NCI-H345 treated with DMSO at 0.1 percent for 48 hours (cell line): ENCODE measurements around the gene SLC25A15.

Experiments
- DNase-seq: peaks from one replicate; lab custom pipeline; 2025; ENCODE audit not compliant: unreplicated experiment; lab: John Stamatoyannopoulos, UW

Gene SLC25A15

GRCh38 chr13:40789275-40790153, at the start of gene SLC25A15:
SLC25A15 (plus strand) TSS chr13:40789611; CDS start chr13:40793227, 3,616 bp downstream.
- peak; percentile 13 for DNase-seq

GRCh38 chr13:40749327-40749726, 40.1 kb upstream of the SLC25A15 start:
- no peak for DNase-seq

GRCh38 chr13:40755082-40755700, 34.2 kb upstream of the SLC25A15 start:
- DNase-seq: no peak

DNA sequence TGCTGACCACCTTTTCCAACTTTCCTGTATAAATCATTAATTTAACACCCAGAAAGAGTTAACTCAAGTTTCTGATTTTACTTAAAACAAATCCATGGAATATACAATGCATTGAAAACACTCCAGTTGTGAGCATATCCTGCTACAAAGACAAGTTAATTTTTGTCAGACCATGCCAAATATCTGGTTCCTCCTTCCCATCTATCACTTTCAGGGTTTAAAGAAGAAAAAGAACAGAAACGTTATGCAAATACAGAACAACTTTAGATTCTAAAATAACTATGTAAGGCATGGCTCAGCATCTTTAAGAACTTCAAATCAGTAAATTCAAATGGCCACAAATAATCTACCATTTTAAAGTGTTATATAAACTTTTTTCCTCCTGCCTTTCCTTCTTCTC, 33.4 kb upstream of the SLC25A15 start:
- no peak for DNase-seq

- no peak for DNase-seq
Measured at GRCh38 chr13:40758811-40759210, 30.6 kb upstream of the SLC25A15 start.

- no peak for DNase-seq
Measured at GRCh38 chr13:40762849-40763248, 26.6 kb upstream of the SLC25A15 start.

DNA sequence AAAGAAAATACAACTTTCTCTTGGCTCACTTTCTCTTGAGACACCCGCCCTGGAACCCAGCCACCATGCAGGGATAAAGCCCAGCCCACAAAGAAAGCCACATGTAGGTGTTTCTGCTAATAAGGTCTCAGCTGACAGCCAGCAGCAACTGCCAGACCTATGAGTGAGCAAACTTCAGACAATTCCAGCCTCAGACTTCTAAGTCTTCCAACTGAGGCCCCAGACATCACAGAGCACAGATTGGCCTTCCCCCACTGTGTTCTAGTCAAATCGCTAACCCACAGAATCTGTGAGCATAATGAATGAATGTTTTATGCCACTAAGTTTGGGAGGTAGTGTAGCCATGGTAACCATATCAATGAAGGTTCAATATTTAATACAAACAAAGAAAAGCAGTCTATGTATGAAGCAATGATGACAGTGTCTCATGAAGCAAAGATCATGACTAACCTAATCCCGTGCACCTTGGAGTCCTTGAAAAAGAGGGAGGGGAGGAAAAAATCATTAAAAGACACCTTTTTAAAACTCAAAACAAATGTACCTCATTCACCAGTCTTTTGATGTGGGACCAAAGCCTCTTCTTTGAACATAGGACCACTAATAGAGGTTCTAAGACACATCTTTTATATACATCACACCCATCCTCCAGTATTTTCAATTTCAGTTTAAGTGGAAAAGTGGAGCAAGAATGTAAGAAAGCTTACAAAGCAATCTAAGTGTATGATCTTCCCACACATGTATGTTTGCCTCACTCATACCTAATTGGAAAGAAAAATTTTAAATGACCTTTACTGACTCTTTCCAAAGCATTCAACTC, 24.6 kb upstream of the SLC25A15 start:
- no peak for DNase-seq

DNA sequence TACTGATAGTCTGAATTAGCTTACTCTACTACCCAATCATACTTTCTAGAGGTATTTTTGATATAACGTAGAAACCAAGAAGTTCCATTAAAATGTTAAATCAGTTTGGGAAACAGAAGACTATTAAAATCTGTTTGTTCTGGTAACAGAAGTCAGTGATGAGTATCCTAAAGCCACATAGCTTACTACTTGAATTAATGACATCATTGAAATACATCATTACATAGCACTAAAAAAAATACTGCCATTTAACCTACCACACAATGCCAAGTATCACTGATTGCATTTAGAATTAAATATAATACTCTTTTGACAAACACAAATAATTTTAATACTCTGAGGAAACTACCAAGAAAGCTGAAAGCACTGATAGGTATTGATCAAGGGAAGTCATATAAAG, 23.8 kb upstream of the SLC25A15 start:
- DNase-seq: no peak

- DNase-seq: no peak
Measured at GRCh38 chr13:40769970-40770369, 19.4 kb upstream of the SLC25A15 start.

DNA sequence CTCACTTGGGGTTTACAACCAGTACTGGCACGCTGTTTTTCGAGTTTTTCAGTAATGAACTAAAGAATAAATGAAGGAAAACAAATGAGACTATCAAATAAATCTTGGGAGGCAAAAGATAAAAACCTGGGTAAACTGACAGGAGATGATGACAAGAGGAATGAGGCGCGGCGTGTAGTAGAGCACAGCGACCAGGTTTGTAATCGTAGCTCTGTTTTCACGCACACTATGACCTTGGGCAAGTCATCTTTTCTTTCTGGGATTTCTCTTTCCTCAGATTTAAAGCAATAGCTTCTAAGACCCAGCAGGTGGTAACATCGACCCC, 18.8 kb upstream of the SLC25A15 start:
- no peak for DNase-seq

DNA sequence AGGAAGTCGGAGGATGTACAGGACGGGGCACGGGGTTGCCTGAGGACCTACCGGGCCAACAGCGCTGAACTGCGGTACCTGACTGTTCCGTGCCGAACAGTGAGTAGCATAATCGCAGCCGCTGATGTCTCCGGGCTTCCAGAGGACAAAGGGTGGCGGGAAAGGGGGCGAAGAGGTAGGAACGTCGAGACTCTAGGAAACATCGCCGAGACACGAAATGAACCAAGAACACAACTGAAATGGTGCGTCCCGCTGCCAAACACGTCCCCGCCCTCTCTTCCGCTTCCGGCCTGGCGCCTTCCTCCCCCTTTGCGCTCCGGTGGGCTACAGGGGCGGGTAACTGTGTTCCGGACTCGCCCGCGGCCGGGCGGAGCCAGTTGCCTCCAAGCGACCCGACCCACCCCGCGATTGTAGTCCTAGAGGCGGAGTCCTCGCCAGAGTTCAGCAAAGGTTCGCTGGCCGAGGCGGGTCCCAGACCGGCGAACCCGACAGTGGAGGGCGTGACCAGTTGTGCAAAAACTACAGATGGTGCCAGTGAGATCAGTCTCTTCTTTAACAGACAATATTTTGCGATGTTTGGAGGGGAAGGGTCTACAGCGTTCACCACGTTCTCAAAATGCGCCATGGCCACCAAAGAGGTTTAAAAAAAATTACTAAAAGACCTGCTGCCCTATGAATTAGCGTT, 18.3 kb upstream of the SLC25A15 start, which contains the start of gene MRPS31:
Gene MRPS31, minus strand, starts transcription at position 257 of the 685 bp plus-strand sequence. Its CDS starts 54 bp downstream, at position 203.
- peak; percentile 67 for DNase-seq

DNA sequence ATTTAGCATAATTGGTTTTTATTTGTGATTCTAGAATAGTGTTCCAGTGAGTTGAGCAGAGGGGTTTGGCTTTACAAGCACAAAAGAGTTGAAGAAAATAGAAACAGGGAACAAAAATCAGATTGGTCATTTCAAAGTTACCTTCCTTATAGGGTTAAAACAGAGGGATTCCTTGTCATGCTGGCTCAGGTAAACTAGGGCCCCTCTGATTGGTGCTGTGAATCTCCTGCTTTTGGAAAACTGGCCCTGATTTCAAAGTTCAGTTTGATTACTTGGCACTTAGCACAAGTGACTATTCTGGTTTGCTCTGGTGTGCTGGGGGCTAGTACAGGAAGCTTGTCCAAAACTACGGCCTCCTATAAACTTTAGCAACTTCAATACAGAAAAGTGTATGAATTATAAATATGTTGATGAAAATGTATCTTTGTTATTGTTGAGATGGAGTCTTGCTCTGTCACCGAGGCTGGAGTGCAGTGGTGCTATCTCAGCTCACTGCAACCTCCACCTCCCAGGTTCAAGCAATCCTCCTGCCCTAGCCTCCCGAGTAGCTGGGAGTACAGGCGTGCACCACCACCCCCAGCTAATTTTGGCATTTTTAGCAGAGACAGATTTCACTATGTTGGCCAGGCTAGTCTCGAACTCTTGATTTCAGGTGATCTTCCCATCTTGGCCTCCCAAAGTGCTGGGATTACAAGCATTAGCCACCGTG, 16.5 kb upstream of the SLC25A15 start:
- no peak for DNase-seq

GRCh38 chr13:40774672-40775071, 14.7 kb upstream of the SLC25A15 start:
- no peak for DNase-seq

DNA sequence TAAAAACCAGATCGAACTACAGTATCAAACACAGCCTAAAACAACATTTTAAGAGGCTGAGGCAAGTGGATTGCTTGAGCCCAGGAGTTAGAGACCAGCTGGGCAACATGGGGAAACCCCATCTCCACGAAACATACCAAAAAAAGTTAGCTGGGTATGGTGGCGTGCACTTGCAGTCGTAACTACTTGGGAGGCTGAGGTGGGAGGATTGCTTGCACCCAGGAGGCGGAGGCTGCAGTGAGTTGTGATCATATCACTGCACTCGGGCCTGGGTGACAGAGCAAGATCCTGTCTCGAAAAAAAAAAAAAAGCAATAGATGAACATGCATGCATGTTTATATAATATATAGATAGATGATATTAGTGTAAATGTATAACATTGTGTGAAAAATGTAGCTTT, 13.2 kb upstream of the SLC25A15 start:
- DNase-seq: no peak

GRCh38 chr13:40776681-40777165, 12.7 kb upstream of the SLC25A15 start:
- DNase-seq: no peak

- peak; percentile 50 for DNase-seq
Measured at GRCh38 chr13:40777166-40777808, 12.1 kb upstream of the SLC25A15 start.

DNA sequence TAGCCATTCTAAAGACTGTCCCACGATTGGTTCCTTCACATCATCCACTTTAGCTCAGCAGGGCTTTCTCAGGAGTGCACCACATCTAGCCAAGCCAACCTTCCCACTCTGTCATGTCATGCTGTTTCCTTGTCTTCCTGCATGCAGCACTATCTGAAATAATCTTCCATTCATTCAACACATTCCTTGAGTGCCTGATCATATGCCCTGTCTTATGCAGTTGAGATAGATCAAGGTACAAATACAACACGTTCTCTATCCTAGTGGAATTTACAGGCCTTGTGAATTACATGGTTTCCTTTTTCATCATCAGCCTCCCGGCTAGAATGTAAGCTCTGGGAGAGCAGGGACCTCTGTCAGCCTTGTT, 11.6 kb upstream of the SLC25A15 start:
- no peak for DNase-seq

GRCh38 chr13:40779049-40779448, 10.4 kb upstream of the SLC25A15 start:
- no peak for DNase-seq

DNA sequence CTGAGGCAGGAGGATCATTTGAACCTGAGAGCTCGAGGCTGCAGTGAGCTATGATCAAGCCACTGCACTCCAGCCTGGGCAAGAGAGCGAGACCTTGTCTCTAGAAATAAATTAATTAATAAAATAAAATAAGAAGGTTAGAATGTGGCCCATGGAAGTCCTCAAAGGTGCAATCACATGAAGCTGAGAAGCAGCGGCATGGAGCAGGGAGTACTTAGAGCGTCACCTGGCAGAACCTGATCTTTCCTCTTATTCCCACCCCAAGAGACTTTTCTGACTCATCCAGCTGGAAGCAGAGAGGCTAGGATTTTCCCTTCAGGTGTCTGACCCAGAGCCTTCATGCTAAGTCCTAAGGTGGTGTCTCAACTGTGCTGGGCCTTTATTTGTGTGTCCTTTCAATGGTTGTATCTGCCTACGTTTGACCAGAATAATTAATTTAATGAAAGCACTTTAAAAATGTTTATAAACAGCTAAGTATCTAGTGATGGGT, 9.6 kb upstream of the SLC25A15 start:
- DNase-seq: no peak
